Limb (tissue), 2 donors: Measurements from ENCODE around the gene GNAI2.
"Not testable (repeated sequence)": the region's sequence is repeated elsewhere in the genome, so short reads cannot be mapped to it uniquely, and the experiment has no call there.

Experiments used
- DNase-seq, 2 donors: peaks; one replicate each; pipeline ENCODE4 v3.0.0-alpha.2; 2016; ENCODE audit errors: extremely low spot score in 2 of 2

GNAI2 gene

DNA sequence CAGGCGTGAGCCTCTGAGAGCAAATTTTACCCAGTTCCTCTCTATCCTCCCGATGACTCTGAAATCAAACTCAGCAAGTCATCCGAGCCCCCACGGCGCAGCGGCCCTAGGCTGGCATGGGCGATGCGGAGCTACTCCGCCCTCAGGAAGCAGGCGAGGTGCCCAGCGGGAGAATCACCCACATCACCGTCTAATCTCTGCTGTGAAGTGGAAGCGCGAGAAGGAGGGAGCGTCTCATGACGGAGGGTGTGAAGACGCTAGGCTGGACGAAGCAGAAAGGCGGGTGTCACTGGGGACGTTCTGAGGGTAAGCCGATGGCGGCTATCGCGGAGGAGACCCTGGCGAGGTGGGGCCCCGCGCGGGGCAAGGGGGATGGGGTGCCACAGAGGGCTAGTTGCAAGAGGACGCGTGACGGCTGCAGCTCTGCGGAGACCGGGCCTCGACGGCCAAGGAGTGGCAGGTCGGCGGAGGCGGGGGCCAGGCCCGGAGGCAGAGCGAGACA is 9.1 kb upstream of the GNAI2 start:
- DNase-seq = no peak

DNA sequence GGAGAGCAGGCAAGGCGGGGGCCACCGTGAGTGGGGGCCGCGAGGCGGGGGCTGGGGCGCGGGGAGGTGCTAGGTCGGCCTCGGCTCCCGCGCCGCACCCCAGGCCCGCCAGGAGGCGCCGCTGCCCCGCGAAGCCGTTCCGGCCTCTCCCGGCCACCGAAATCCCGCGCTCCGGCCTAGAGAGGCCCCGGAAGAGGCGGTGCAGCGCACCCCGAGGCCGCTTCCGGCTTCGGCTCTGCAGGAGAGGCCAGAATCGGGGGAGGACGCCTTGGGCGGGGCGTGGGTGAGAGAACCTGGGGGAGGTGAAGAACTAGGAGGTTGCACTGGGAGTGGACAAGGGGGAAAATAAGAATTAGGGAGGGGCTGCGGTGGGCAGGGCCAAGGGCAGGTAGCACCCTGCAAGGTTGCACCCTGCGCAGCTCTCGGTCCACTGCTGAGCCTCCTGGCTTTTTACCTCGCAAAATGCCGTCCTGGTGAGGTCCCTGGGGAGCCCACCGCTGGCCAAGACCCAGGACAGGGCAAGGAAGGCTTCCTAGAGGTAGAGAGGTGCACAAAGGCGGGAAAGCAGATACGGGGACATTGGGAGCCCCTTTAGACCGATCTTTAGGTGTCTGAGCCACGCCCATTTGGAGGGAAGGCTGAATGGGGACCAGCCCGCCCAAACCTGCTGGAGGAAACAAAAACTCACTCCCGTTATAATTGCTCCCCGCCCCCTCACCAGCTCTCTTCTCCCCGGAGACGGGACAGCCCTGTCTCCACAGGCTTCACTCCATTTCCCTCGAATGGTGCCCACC is 8.4 kb upstream of the GNAI2 start:
- peak; percentile 94 to 95 for DNase-seq

DNA sequence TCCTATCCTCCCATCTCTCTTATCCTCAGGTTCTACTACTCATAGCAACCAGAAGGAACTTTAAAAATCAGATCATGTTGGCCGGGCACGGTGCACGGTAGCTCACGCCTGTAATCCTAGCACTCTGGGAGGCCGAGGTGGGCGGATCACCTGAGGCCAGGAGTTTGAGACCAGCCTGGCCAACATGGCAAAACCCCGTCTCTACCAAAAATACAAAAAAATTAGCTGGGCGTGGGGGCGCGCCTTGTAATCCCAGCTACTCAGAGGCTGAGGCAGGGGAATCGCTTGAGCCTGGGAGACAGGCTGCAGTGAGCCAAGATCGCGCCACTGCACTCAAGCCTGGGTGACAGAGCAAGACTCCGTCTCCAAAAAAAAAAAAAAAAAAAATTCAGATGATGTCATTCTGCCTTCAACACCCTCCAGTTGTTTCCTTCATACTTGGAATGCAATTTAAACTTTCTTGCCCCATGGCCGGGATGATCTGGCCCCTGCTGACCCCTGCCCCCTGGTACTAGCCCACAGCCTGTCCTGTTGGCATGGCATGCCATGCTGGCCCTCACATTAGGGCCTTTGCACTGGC is 7.7 kb upstream of the GNAI2 start:
- DNase-seq = not testable (repeated sequence)

DNA sequence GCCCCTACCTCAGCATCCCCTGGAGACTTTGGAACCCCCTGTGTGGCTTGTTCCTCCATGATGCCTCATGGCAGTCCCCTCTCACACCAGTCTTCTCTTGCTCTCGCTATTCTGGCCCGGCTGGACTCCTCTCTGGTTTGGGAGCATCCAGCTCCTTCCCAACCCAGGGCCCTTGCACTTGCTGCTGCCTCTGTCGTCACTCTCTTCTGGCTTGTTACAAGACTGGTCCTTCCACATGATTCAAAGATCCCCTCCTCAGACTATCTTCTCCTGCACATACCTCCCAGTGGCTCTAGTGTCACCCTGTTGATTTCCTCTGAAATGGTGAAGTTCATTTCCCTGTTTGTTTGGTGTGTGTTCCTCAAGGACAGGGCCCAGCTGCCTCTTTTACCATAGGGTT is 6.5 kb upstream of the GNAI2 start:
- DNase-seq = no peak

DNA sequence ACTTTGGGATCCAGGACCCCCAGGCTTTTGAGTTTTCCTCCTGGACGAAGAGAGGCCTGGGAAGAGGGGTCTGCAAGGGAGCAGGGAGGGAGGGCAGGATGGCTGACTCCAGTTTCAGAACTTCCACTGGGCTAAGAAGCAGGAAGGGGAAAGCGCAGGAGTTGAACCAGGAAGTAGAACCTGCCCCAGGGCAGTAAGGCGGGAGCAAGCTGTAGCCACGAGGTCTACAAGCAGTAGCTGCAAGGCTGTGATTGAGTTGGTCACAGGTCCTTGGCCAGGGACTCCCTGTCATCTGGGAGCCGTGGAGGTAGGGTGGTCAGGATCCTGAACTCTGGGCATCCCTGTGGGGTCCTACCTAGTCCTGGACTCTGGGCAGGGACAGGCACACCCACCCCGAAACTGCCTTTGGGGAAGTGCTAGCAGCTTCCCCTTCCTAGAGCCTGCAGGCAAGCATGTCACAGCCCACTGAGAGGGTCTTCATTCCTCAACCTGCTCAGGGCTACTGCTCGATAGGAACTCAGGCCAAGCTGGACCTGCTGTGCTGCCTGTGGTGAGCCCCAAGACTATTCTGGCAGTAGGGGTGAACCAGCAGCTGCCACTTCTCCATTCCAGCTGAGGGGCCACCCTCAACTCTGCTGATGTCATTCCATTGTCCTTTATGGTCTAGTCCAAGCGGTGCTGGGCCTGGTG is 5.8 kb upstream of the GNAI2 start:
- no peak for DNase-seq

DNA sequence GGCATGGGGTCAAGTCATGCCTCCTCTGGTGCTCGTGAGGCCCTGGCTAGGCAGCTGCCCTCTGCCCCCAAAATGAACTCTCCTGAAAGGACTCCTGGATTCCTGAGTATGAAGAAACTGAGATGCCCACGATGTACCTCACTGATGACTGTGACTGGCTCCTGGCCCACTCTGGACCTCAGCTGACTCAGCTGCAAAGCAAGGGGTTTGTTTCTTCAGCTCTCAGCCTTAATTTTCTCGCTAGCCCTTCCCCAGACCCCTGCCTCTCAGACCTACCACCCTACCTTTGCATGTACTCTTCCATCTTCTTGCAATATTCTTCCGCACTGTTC is 5.2 kb upstream of the GNAI2 start:
- no peak for DNase-seq

DNA sequence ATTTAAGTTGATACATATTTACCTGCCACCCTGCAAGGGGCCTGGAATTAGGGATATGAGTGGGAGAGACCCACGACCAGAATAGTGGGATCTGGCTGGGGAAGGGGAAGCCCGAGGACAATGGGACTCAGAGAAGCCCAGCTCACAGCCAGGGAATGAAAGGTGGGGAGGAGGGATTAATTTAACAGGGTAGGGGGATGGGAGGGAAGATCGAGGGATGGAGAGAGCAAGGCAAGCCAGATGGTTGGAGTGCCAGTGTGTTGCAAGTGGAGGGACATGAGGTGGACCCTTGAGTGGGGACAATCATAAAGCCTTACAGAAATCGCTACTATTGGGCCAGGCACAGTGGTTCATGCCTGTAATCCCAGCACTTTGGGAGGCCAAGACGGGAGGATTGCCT is 4.4 kb upstream of the GNAI2 start:
- no peak for DNase-seq

DNA sequence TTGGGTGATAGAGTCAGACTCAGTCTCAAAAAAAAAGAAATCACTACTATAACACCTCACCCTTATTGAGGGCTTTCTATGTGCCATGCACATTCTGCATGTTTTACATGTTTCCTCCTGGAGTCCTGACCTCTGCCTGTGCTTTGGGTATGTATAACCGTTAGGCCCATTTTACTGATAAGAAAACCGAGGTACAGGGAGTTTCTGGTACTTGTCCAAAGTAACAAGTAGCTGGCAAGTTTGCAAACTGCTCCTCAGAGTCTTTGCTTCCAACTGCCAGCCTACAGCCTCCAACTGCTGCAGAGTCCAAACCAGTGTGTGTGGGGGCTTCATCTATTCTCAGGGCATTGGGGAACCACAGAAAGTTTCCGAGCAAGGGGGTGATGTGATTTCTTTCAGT is 3.7 kb upstream of the GNAI2 start:
- no peak for DNase-seq

DNA sequence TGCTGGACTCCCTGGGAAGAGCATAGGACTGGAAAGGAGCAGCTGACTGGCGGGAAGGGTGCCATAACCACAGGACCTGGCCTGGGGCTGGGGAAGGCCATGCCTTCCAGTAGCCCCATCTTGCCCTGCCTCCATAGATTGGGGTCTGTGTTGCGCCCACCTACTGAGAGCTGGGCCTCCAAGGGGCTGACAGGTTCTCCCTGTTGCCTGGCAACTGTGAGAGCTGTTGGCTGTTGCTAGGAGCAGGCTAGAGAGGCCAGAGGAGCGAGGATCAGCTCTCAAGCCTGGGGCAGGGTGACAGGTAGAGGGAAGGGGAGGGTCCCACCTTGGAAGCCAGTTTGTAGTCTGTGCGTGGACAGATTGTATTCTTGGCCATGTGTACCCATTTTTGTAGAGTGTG is 2.8 kb upstream of the GNAI2 start:
- DNase-seq = no peak

DNA sequence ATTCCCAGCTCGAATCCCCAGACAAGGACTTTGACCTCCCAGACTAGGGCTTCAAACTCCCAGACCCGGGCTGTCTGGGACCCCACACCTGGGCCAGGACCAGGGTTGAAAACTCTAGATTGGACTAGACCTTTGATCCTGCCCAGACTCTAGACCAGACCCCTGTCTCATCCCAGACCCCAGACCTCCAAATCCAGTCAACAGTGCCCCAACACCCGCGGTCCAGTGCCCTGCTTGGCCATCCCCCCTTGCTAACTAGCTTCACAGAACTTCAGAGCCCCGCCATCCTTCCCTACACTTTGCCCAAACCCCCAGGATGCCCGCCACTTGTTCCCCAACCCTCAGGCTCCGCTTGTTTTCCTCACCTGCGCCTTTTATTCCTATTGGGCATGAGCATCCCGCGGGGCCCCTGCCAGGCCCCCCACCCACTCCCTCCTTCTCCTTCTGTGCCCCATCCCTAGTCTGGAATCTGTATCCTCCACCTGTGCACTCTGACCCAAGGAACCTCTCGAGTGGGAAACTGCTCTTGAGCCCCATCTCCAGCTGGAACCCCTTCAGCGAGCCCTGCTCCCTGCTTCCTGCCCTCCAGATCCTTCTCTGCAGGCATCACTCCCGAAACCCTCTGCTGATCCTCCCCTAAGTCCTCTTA is 604 bp downstream of the GNAI2 start:
- DNase-seq = no peak

DNA sequence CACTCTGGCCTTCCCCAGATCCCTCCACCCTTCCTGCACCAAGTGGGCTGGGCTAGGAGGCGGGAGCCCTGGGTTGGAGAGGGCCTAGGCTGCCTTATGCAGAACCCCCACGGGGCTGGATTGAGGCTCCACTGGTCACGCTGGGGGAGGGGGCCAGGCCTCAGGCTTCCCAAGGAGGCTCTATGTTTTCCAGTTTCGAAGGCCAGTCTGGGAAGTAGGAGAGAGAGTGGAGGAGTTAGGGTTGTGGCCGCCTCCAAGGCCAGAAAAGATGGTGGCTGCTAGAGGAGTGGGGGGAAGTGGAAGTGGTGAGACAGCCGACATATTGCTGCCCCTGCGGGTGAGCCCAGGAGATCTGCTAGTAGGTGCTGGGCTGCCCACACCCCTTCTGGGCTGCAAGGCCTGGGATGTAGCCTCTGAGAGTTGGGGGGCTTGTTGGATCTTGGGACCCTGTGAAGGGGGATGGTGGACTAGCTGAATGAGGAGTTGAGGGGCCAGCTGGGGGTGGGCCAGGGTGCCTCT is 1.2 kb downstream of the GNAI2 start:
- DNase-seq = no peak

DNA sequence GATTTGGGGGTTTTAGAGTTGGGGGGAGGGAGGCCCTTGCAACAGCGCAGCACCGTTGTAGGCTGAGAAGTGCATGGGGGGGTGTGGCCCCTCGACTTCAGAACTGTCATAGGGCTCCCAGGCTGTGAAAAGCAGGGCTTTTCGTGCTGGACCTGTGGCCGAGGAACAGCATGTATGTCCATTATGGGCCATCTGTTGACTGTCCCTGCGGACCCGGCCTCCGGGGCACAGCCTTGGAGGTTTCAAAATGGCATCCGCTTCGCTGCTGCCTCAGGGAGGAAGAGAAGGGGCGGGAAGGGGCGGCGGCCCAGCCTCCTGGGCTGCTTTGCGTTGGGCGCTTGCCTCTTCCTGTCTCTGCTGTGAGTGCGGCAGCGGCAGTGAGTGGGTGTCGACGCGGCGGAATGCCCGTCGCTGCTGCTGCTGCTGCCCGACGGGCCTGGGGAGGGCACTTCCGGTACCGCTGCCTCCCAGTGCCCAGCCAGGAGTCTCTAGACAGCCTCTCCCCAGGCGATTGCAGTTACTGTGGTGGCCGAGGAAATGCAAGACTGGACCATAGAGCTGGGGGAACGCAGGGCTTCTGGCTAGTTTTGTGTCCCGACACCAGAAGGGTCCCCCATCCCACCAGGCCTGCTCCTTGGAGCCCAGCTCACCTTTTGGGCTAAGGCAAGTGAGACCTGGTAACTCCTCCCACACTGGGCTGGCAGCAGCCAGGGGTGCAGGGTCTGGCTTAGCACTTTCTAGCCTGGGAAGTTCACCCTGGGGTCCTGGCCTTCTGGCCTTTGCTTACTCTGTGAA is 1.9 kb downstream of the GNAI2 start:
- DNase-seq = peak in 1 of 2 donors; percentile 73

DNA sequence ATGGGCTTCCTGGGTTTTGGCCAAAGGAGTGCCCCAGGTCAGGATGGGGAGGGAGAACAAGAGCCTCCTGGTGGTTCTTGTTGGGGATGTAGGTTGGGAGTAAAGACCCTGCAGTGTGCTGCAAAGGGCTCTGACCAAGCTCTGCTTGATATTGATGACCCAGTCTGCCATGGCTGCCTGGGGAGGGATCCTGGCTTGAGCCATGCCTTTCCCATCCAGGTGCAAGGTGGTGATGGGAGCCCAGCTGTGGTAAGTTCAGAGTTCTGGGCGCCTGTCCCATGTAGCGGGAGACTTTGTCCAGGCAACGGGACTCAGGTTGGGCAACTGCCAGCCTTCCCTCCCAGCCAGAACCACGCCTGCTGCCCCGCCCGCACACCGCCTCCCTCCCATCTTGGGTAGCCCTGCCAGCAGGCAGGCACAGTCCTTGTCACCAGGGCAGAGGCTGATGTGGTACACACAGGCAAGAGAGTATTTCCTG is 2.6 kb downstream of the GNAI2 start:
- no peak for DNase-seq

DNA sequence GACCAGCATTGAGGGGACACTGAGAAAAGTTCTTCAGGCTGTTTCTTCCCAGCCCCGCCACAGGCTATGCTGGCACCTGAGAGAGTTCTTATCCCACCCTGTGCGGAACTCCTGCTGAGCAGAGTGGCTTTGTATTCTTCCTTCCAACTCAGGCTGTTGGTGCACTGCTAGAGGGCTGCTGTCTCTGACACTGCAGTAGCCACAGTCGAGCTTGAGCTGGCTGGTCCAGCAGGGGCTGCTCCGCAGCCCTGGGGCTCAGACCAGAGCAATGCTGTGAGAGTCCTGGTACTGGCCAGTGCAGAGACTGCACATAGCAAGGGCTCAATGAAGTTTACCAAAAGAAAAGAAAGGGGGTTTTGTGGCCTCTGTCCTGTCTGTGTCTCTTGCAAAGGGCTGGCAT is 3.6 kb downstream of the GNAI2 start:
- no peak for DNase-seq

DNA sequence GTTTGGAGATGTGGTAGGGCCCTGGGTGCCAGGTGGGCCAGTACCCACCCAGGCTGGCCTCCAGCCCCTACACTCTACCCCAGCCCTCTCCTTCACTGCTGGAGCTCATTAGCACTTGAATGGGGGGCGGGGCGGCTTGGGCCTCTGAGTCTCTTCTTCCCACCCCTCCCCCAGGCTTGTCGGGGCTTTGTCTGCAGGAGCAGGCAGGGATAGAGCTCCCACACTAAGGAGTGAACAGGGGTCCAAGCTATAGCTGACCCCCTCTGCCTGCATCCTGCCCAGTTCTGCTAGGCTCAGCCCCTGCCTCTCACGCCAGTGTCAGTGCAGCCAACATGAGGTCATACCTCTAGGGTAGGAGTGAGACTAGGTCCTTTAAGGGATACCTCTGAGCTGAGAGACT is 5.2 kb downstream of the GNAI2 start:
- no peak for DNase-seq

DNA sequence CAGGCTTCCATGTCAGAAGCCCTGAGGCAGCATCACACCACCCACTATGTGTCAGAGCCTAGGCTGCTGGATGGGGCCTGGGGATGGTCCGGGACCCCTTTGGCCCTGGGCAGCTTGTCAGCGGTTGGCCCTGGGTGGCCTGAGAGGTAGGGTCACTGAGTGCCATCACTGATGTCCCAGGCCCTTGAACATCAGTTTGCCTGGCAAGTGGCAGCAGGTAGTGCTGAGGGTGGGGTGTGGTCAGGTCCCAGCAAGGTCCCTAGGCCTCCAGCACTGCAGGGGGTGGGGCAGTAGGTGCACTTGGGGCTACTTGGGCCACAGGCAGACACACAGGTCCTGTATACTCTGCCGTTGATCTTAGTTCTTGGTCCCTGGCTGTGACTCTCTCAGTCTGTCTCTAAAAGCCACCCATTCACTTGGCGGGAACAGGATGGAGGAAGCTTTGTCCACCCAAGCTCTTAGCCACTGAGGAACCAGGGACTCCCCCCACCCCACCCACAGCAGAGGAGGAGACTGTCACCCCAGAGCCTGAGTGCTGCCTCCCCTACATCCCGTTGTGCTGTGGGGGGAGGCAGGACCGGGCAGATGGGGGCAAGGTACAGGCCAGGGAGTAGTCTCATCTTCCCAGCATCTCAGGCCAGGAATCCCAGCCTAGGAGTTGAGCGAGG is 5.8 kb downstream of the GNAI2 start:
- no peak for DNase-seq

DNA sequence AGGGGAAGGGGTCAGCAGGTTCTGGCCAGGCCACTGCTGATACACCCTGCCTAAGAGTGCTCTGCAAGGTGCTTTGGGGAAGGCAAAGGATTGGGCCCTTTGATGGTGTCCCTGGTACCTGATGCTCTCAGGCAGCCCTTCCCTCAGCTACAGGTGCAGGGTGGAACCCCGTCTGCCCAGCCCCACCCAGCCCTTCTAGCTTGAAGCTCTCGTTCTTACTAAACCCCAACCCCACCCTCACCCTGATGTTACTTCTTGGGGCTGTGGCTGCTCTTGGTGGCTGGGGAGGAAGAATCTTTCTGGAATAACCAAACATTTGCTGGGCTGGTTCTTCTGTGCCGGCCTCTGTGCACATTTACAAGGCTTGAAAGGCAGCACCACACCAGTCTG is 6.4 kb downstream of the GNAI2 start:
- no peak for DNase-seq

DNA sequence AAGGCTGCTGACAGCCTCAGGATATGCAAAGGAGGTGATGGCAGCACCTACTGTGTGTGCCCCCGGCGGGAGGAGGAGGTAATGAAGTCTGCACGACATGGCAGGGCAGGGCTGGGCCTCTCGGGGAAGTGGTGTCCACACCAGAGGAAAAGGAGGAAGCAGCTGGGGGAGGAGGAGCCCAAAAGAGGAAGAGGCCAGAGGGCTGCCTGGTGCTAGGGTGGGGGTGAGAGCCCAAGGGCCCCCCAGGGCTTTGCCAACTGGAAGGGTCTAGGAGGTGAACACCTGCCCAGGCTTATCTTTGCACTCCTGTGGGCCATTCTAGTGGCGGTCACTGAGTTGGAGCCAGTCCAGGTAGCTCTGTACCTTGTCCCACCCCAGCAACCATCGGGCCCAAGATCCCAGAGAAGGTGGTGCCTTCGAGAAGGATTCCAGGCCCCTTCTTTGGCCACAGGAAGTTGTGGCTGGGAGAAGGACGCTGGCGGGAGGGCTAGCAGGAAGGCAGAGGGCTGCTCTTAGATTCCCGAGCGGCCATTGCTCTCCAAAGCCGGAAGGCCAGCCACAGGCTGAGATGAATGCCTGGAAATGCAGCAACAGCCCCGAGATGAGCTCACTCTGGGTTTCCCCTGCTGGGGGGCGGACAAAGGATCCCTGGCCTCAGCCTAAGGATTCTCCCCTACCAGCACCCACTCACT is 7.0 kb downstream of the GNAI2 start:
- DNase-seq = no peak

DNA sequence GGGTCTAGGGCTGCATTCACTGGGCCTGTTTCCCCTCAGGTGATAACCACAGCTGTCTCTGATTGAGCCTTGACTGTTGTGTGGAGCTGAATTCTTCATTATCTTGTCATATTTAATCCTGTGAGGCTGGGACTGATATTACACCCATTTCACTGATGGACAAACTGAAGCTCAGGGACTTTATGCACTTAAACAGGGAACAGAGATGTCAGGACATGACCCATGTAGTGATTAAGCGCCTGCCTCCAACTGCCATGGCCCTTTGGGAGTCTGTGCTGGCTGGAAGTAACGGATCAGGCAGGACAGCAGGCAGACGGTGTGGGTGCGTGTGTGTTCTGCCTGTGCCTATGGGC is 7.5 kb downstream of the GNAI2 start:
- no peak for DNase-seq

DNA sequence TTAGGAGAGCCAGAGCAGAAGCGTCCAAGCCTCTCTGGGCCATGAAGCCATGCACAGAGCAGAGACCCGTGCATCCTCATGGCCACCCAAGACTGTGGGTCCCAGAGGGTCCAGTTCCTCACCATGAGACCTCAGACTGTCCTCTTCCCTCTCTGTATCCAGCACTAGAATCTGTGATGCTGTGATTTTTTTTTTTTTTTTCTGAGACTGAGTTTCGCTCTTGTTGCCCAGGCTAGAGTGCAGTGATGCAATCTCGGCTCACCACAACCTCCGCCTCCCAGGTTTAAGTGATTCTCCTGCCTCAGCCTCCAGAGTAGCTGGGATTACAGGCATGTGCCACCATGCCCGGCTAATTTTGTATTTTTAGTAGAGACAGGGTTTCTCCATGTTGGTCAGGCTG is 8.8 kb downstream of the GNAI2 start:
- not testable (repeated sequence) for DNase-seq
